UCSD-AML1 (cell line): Measurements from ENCODE around the gene CSF1R.
"Not testable (repeated sequence)": the region's sequence is repeated elsewhere in the genome, so short reads cannot be mapped to it uniquely, and the experiment has no call there.

Source experiments
- DNase-seq: peaks from one replicate; lab custom pipeline; 2025; ENCODE audit not compliant: unreplicated experiment; lab: John Stamatoyannopoulos, UW

Gene CSF1R

GRCh38 chr5:150033334-150033733, 53.0 kb downstream of the CSF1R start:
- DNase-seq, result no peak

GRCh38 chr5:150028047-150028446, 58.3 kb downstream of the CSF1R start:
- not testable (repeated sequence) for DNase-seq

GRCh38 chr5:150026682-150027172, 59.6 kb downstream of the CSF1R start:
- no peak for DNase-seq

GRCh38 chr5:150024346-150024984, 61.9 kb downstream of the CSF1R start:
- no peak for DNase-seq

GRCh38 chr5:150023136-150023535, 63.2 kb downstream of the CSF1R start:
- DNase-seq, result no peak

- no peak for DNase-seq
Observed at GRCh38 chr5:150022681-150023080, 63.7 kb downstream of the CSF1R start.

- DNase-seq, result no peak
Observed at GRCh38 chr5:150022158-150022531, 64.2 kb downstream of the CSF1R start.

GRCh38 chr5:150021491-150022157, 64.7 kb downstream of the CSF1R start:
- no peak for DNase-seq

GRCh38 chr5:150020249-150020648, 66.1 kb downstream of the CSF1R start:
- no peak for DNase-seq

- DNase-seq, result no peak
Observed at GRCh38 chr5:150017226-150018005, 68.9 kb downstream of the CSF1R start.

- no peak for DNase-seq
Observed at GRCh38 chr5:150016537-150016936, 69.8 kb downstream of the CSF1R start.

- no peak for DNase-seq
Observed at GRCh38 chr5:150015415-150015814, 70.9 kb downstream of the CSF1R start.

GRCh38 chr5:150014456-150014855, 71.9 kb downstream of the CSF1R start:
- no peak for DNase-seq

GRCh38 chr5:150013931-150014330, 72.4 kb downstream of the CSF1R start:
- DNase-seq, result no peak

GRCh38 chr5:150009671-150010387, 76.5 kb downstream of the CSF1R start:
- no peak for DNase-seq

- no peak for DNase-seq
Observed at GRCh38 chr5:150007050-150007449, 79.3 kb downstream of the CSF1R start.

- no peak for DNase-seq
Observed at GRCh38 chr5:150006318-150006717, 80.0 kb downstream of the CSF1R start.
